ENCODE data around the gene LMAN2L. TPM values are rescaled to one million over a fixed set of nuclear protein-coding genes. Genes with fewer than 3 reads are reported as not detected.

LMAN2L gene
- total RNA-seq, 2 experiments from 2014 or later = 1.1 to 1.8 TPM

DNA sequence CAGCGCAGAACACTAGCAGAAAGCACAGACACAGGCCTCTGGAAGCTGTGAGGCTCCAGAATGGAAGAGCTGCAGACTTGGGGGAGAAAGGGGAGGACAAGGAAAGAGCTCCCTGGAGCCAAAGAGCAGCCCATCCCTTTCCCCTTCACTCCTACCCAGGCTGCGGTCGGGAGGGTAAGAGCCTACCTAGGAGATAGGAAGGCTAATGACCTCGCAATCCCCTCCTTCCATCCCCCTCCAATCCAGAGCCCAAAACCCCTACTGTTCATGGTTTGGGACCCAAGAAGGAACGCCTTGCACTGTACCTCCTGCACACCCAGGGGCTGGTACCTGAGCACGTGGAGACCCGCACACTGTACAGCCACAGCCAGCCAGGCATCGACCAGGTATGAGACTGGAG, 39.8 kb downstream of the LMAN2L start:
- ATAC-seq (ENCODE audit: poor library complexity) (no peak), DNase-seq (peak in 1 of 14 experiments; percentile 6)
- POLR2A ChIA-PET = no interaction called here
- no peaks in the 10 kb centered on the region for H3K4me1 ChIP-seq (ENCODE audit: insufficient read depth, low read length)
- H3K27me3 ChIP-seq (ENCODE audit: control insufficient read depth in 1 of 2, insufficient read depth in 2 of 2, low read length in 2 of 2) = no peaks in the 10 kb centered on the region
- H3K36me3 ChIP-seq (ENCODE audit: insufficient read depth, low read length) = no peaks in the 10 kb centered on the region
- no peak overlapping the region for H3K4me3 ChIP-seq (ENCODE audit: low read length)
- Mint-ChIP-seq H3K9me3 (no peaks in the 10 kb centered on the region), H3K27me3 (no peaks in the 10 kb centered on the region), H3K27ac (no peak overlapping the region), H3K4me3 (no peak overlapping the region), H3K4me1 (ENCODE audit: low read depth) (no peaks in the 10 kb centered on the region), H3K36me3 (ENCODE audit: low read depth) (peaks cover 12% of the 10 kb centered on the region)
- intact Hi-C loops (cut with DNase I, micrococcal nuclease) = loop anchor here in 1 of 2 experiments (5.0 to 10.0 kb wide), 2 partner anchors 43 to 125 kb away; no protein-coding TSS in a partner anchor
- CTCF ChIA-PET = no interaction called here
- H3K9me3 ChIP-seq (ENCODE audit: control insufficient read depth in 1 of 2, insufficient read depth in 1 of 2, low read length in 2 of 2) = no peaks in the 10 kb centered on the region
- no peak overlapping the region for H3K27ac ChIP-seq (ENCODE audit: low read depth in 1 of 2, low read length in 2 of 2)
- no peak for TF ChIP-seq CTCF (IDR thresholded peaks at IDR 0.05)

DNA sequence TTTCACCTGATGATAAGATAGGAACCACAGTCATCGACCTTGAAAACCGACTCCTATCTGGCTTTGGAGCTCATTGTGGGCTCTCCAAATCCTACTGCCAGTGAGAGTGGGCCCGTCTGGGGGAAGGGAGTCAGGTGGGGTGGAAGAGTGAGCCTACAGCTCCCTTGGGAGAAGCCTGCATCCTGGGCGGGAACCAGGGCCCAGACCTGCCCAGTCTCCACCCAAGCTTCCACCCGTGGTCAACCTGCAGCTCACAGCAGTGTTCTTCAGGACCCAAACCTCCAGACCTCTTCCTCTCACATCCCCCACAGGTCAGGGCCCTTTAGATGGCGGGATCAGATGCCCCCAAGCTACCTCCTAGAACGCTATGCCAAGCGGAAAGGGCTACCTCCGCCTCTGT, 40.2 kb downstream of the LMAN2L start:
- H3K27me3 ChIP-seq (ENCODE audit: control insufficient read depth in 1 of 2, insufficient read depth in 2 of 2, low read length in 2 of 2) = no peaks in the 10 kb centered on the region
- CTCF ChIA-PET = no interaction called here
- H3K4me1 ChIP-seq (ENCODE audit: insufficient read depth, low read length) = no peaks in the 10 kb centered on the region
- DNase-seq (peak in 1 of 14 experiments; percentile 16), ATAC-seq (ENCODE audit: poor library complexity) (no peak)
- H3K4me3 Mint-ChIP-seq = no peak overlapping the region
- H3K36me3 Mint-ChIP-seq (ENCODE audit: low read depth) = peaks cover 8% of the 10 kb centered on the region
- intact Hi-C loops (cut with DNase I, micrococcal nuclease) = loop anchor here in 1 of 2 experiments (5.0 to 10.0 kb wide), 2 partner anchors 42 to 125 kb away; no protein-coding TSS in a partner anchor
- POLR2A ChIA-PET = no interaction called here
- H3K9me3 Mint-ChIP-seq = no peaks in the 10 kb centered on the region
- H3K27me3 Mint-ChIP-seq = no peaks in the 10 kb centered on the region
- H3K9me3 ChIP-seq (ENCODE audit: control insufficient read depth in 1 of 2, insufficient read depth in 1 of 2, low read length in 2 of 2) = no peaks in the 10 kb centered on the region
- H3K4me1 Mint-ChIP-seq (ENCODE audit: low read depth) = no peaks in the 10 kb centered on the region
- no peak overlapping the region for H3K27ac Mint-ChIP-seq
- no peak overlapping the region for H3K27ac ChIP-seq (ENCODE audit: low read depth in 1 of 2, low read length in 2 of 2)
- no peaks in the 10 kb centered on the region for H3K36me3 ChIP-seq (ENCODE audit: insufficient read depth, low read length)
- H3K4me3 ChIP-seq (ENCODE audit: low read length) = no peak overlapping the region
- no peak for TF ChIP-seq CTCF (IDR thresholded peaks at IDR 0.05)

DNA sequence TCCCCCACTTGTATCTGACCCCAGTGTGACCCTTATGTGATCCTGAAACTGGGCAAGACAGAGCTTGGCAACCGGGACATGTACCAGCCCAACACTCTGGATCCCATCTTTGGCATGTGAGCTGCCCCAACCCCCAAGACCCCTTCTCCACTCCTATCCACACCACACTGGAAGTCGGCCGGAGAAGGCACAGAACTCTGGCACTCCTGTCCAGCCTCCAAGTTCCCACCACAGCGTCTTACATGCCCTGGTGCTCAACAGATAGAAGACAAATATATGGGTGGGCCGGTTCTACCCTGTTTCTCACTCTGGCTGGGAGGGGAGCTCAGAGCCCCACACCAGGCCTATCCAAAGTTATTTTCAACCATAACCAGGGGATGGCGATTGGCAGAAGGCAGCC, 40.8 kb downstream of the LMAN2L start:
- Histone ChIP-seq H3K9me3 (ENCODE audit: control insufficient read depth in 1 of 2, insufficient read depth in 1 of 2, low read length in 2 of 2) (no peaks in the 10 kb centered on the region), H3K4me3 (ENCODE audit: low read length) (no peak overlapping the region), H3K27me3 (ENCODE audit: control insufficient read depth in 1 of 2, insufficient read depth in 2 of 2, low read length in 2 of 2) (no peaks in the 10 kb centered on the region), H3K27ac (ENCODE audit: low read depth in 1 of 2, low read length in 2 of 2) (no peak overlapping the region), H3K4me1 (ENCODE audit: insufficient read depth, low read length) (no peaks in the 10 kb centered on the region), H3K36me3 (ENCODE audit: insufficient read depth, low read length) (no peaks in the 10 kb centered on the region)
- no peak overlapping the region for H3K27ac Mint-ChIP-seq
- H3K4me3 Mint-ChIP-seq = no peak overlapping the region
- no peaks in the 10 kb centered on the region for H3K9me3 Mint-ChIP-seq
- no peak for DNase-seq
- ATAC-seq (ENCODE audit: poor library complexity) = no peak
- ChIA-PET POLR2A (no interaction called here), CTCF (no interaction called here)
- intact Hi-C loops (cut with DNase I, micrococcal nuclease) = no loop called here
- H3K4me1 Mint-ChIP-seq (ENCODE audit: low read depth) = no peaks in the 10 kb centered on the region
- no peak for TF ChIP-seq CTCF (IDR thresholded peaks at IDR 0.05)
- peaks cover 2% of the 10 kb centered on the region for H3K36me3 Mint-ChIP-seq (ENCODE audit: low read depth)
- H3K27me3 Mint-ChIP-seq = no peaks in the 10 kb centered on the region
